H1 (cell line): ENCODE measurements around the gene CDCP1. TPM values are rescaled to one million over a fixed set of nuclear protein-coding genes. Genes with fewer than 3 reads are reported as not detected.

Source experiments
- CTCF ChIA-PET: fragments of 300-600 bp; sonication (Branson Sonifier 250); formaldehyde crosslinking; loops from one replicate; lab custom pipeline; 2021; ENCODE audit not compliant: partially characterized antibody; lab: Charles Lee
- POLR2A ChIA-PET: fragments of 300-600 bp; sonication (Branson Sonifier 250); formaldehyde crosslinking; loops from one replicate; lab custom pipeline; 2021; ENCODE audit warnings: inconsistent platforms; ENCODE audit not compliant: partially characterized antibody; lab: Charles Lee
- DNase-seq, 2 experiments: peaks; one replicate each; pipeline versions ENCODE4 v3.0.0 to v3.0.0-alpha.2; 2010 to 2022; ENCODE audit warnings: low spot score in 2 of 2, low read depth in 1 of 2, mixed read lengths in 1 of 2
- FAIRE-seq: peaks from 2 replicates; lab custom pipeline; 2011; peaks lifted over from hg19 to GRCh38; lab: Jason Lieb, UNC
- H2AFZ ChIP-seq: 2 replicates; pipeline ENCODE4 v1.8.1; 2012; ENCODE audit warnings: low read length, inconsistent platforms
- H2AK5ac ChIP-seq: 2 replicates; pipeline ENCODE4 v1.6.1; 2013; ENCODE audit warnings: low read depth, low read length
- H2BK120ac ChIP-seq: replicated peaks from 2 replicates; pipeline ENCODE3; 2013; ENCODE audit warnings: low read depth, low read length, inconsistent platforms
- H2BK12ac ChIP-seq: 2 replicates; pipeline ENCODE4 v1.6.1; 2013; ENCODE audit warnings: low read depth, low read length
- H2BK15ac ChIP-seq: 2 replicates; pipeline ENCODE4 v1.6.1; 2013; ENCODE audit warnings: low read length
- H2BK20ac ChIP-seq: 2 replicates; pipeline ENCODE4 v1.6.1; 2013; ENCODE audit warnings: low read length
- H2BK5ac ChIP-seq: 2 replicates; pipeline ENCODE4 v1.6.1; 2013; ENCODE audit warnings: low read depth, low read length
- H3K14ac ChIP-seq: 2 replicates; pipeline ENCODE4 v1.6.1; 2013; ENCODE audit warnings: inconsistent platforms; ENCODE audit not compliant: insufficient read length
- H3K18ac ChIP-seq: 2 replicates; pipeline ENCODE4 v1.6.1; 2013; ENCODE audit warnings: low read length; ENCODE audit errors: extremely low read depth
- H3K23ac ChIP-seq: 2 replicates; pipeline ENCODE4 v1.6.1; 2013; ENCODE audit warnings: inconsistent platforms; ENCODE audit not compliant: insufficient read length
- H3K23me2 ChIP-seq: 2 replicates; pipeline ENCODE4 v1.6.1; 2013; ENCODE audit warnings: low read depth, low read length
- H3K27ac ChIP-seq: 2 replicates; pipeline ENCODE4 v1.6.1; 2011; ENCODE audit warnings: low read depth, low read length, inconsistent platforms
- H3K27me3 ChIP-seq, 4 experiments: replicated peaks in 1 of 4; 1 replicate in 1 of 4; 2 replicates in 3 of 4; pipeline versions ENCODE4 v1.6.1 to v1.8.1; 2011 to 2013; ENCODE audit warnings: low read length in 3 of 4, mild to moderate bottlenecking in 3 of 4, inconsistent platforms in 2 of 4, mixed read lengths in 2 of 4, moderate library complexity in 1 of 4; ENCODE audit not compliant: control insufficient read depth in 3 of 4, insufficient read depth in 3 of 4; ENCODE audit errors: extremely low read depth in 1 of 4
- H3K36me3 ChIP-seq, 4 experiments: 2 replicates each; pipeline versions ENCODE4 v1.6.1 to v1.8.1; 2011 to 2013; ENCODE audit warnings: mild to moderate bottlenecking in 4 of 4, low read length in 3 of 4, moderate library complexity in 2 of 4, control low read depth in 1 of 4, inconsistent platforms in 1 of 4; ENCODE audit not compliant: insufficient read depth in 4 of 4, control insufficient read depth in 2 of 4
- H3K4ac ChIP-seq: replicated peaks from 2 replicates; pipeline ENCODE3; 2013; ENCODE audit warnings: low read length, low read depth, mixed read lengths, inconsistent platforms; ENCODE audit not compliant: insufficient read length
- H3K4me1 ChIP-seq, 4 experiments: replicated peaks in 1 of 4; 1 replicate in 1 of 4; 2 replicates in 3 of 4; pipeline versions ENCODE4 v1.6.1 to v1.8.1; 2011 to 2013; ENCODE audit warnings: low read length in 3 of 4, inconsistent platforms in 2 of 4, mixed read lengths in 1 of 4; ENCODE audit not compliant: insufficient read depth in 4 of 4, control insufficient read depth in 3 of 4
- H3K4me2 ChIP-seq, 2 experiments: 2 replicates each; pipeline versions ENCODE4 v1.6.1 to v1.8.1; 2011 to 2013; ENCODE audit warnings: low read depth in 2 of 2, low read length in 2 of 2, control low read depth in 1 of 2, inconsistent platforms in 1 of 2, mild to moderate bottlenecking in 1 of 2; ENCODE audit not compliant: insufficient read depth in 1 of 2
- H3K4me3 ChIP-seq, 4 experiments: fragments of 200-600, 300-600 bp in 1 of 4; sonication (generic), shearing (Covaris generic), sonication (Bioruptor Twin) in 1 of 4; 2 replicates each; pipeline versions ENCODE4 v1.5.1 to v1.8.1; 2011 to 2016; ENCODE audit warnings: low read length in 4 of 4, low read depth in 3 of 4, control low read depth in 2 of 4, inconsistent platforms in 2 of 4, mild to moderate bottlenecking in 2 of 4, mixed read lengths in 1 of 4, moderate library complexity in 1 of 4; ENCODE audit not compliant: insufficient read depth in 2 of 4; ENCODE audit errors: extremely low read depth in 1 of 4
- H3K56ac ChIP-seq: replicated peaks from 2 replicates; pipeline ENCODE3; 2013; ENCODE audit warnings: low read depth, mild to moderate bottlenecking, mixed read lengths, low read length, inconsistent platforms; ENCODE audit not compliant: insufficient read length
- H3K79me1 ChIP-seq: 2 replicates; pipeline ENCODE4 v1.6.1; 2013; ENCODE audit warnings: low read depth, low read length, control low read depth
- H3K79me2 ChIP-seq, 2 experiments: 2 replicates each; pipeline versions ENCODE4 v1.6.1 to v1.8.1; 2012 to 2013; ENCODE audit warnings: low read length in 2 of 2, mild to moderate bottlenecking in 2 of 2, inconsistent platforms in 1 of 2; ENCODE audit not compliant: insufficient read depth in 2 of 2, control insufficient read depth in 1 of 2
- H3K9ac ChIP-seq, 4 experiments: replicated peaks in 1 of 4; 1 replicate in 1 of 4; 2 replicates in 3 of 4; pipeline versions ENCODE4 v1.6.1 to v1.8.1; 2011 to 2013; ENCODE audit warnings: low read depth in 3 of 4, low read length in 3 of 4, control low read depth in 2 of 4, mild to moderate bottlenecking in 2 of 4, moderate library complexity in 2 of 4, inconsistent platforms in 1 of 4; ENCODE audit errors: extremely low read depth in 1 of 4
- H3K9me3 ChIP-seq, 2 experiments: 2 replicates each; pipeline versions ENCODE4 v1.6.1 to v1.8.1; 2012 to 2013; ENCODE audit warnings: mild to moderate bottlenecking in 2 of 2, moderate library complexity in 2 of 2, control low read depth in 1 of 2, inconsistent platforms in 1 of 2, low read depth in 1 of 2, low read length in 1 of 2, mixed read lengths in 1 of 2; ENCODE audit not compliant: insufficient read depth in 2 of 2
- H4K20me1 ChIP-seq, 2 experiments: replicated peaks in 1 of 2; 2 replicates each; pipeline versions ENCODE3 to v1.8.1; 2011 to 2013; ENCODE audit warnings: inconsistent platforms in 2 of 2, low read length in 2 of 2, mild to moderate bottlenecking in 1 of 2; ENCODE audit not compliant: insufficient read depth in 2 of 2, control insufficient read depth in 1 of 2
- H4K5ac ChIP-seq: 2 replicates; pipeline ENCODE4 v1.6.1; 2013; ENCODE audit warnings: low read length, low read depth, mixed read lengths, inconsistent platforms; ENCODE audit not compliant: insufficient read length
- H4K8ac ChIP-seq: 2 replicates; pipeline ENCODE4 v1.8.0; 2013; ENCODE audit warnings: mild to moderate bottlenecking, moderate library complexity, low read length, inconsistent platforms; ENCODE audit not compliant: insufficient read depth; ENCODE audit errors: extremely low read depth
- H4K91ac ChIP-seq: replicated peaks from 2 replicates; pipeline ENCODE3; 2013; ENCODE audit warnings: low read length, mixed read lengths, inconsistent platforms; ENCODE audit not compliant: insufficient read length
- CHD1 ChIP-seq: IDR thresholded peaks from 2 replicates; pipeline ENCODE4 v1.6.1; 2012; ENCODE audit warnings: low read depth, low read length, improper control_type of control experiment
- RBBP5 ChIP-seq: IDR thresholded peaks from 2 replicates; pipeline ENCODE4 v1.7.1; 2012; ENCODE audit warnings: low read depth, mild to moderate bottlenecking, inconsistent platforms, low read length, moderate library complexity, borderline replicate concordance
- SAP30 ChIP-seq: fragments of 300-600 bp; sonication (generic); IDR thresholded peaks from 2 replicates; pipeline ENCODE4 v1.7.1; 2012; ENCODE audit warnings: low read length, moderate library complexity, mild to moderate bottlenecking, inconsistent platforms; ENCODE audit not compliant: insufficient read depth, insufficient replicate concordance
- SIN3A ChIP-seq, 2 experiments: IDR thresholded peaks in 1 of 2; conservative IDR thresholded peaks in 1 of 2; 2 replicates each; pipeline ENCODE4 v1.6.1; 2011 to 2012; ENCODE audit warnings: low read length in 2 of 2, improper control_type of control experiment in 1 of 2, low read depth in 1 of 2, mild to moderate bottlenecking in 1 of 2
- SIRT6 ChIP-seq: IDR thresholded peaks from one replicate; pipeline ENCODE4 v1.7.1; 2012; ENCODE audit warnings: low read length, inconsistent platforms
- SP4 ChIP-seq: IDR thresholded peaks from 2 replicates; pipeline ENCODE4 v1.6.1; 2012; ENCODE audit warnings: low read length, inconsistent platforms
- SRF ChIP-seq: IDR thresholded peaks from 2 replicates; pipeline ENCODE4 v1.6.1; 2011; ENCODE audit warnings: mild to moderate bottlenecking, low read depth, low read length, moderate library complexity
- TBP ChIP-seq: IDR thresholded peaks from 2 replicates; pipeline ENCODE4 v1.6.1; 2011; ENCODE audit warnings: low read depth, low read length, improper control_type of control experiment
- TCF12 ChIP-seq: IDR thresholded peaks from 2 replicates; pipeline ENCODE4 v1.6.1; 2011; ENCODE audit warnings: low read depth, mild to moderate bottlenecking, low read length
- WGBS, 2 experiments: shearing (Covaris generic) in 1 of 2; methylation state at CpG; one replicate each; pipeline versions ENCODE4 v1.1.6 to v1.1.7; 2013 to 2015; ENCODE audit warnings: low lambda C conversion rate in 2 of 2, mixed read lengths in 2 of 2, inconsistent platforms in 1 of 2, low coverage in 1 of 2, missing lambda C conversion rate in 1 of 2; ENCODE audit not compliant: insufficient replicate concordance in 2 of 2, insufficient coverage in 1 of 2, insufficient read length in 1 of 2; ENCODE audit errors: extremely low coverage in 1 of 2, missing lambda C conversion rate in 1 of 2; 5-methylcytosine and 5-hydroxymethylcytosine counted together
- polyA plus RNA-seq, 7 experiments: library from polyadenylated mRNA; depleted of rRNA in 3 of 7; stranded (reverse) in 5 of 7; unstranded in 2 of 7; fragments of >200 nt in 5 of 7; fragments of 200-250 nt in 2 of 7; gene quantifications; 1 replicate in 5 of 7; 2 replicates in 1 of 7; 4 replicates in 1 of 7; pipeline versions ENCODE4 v1.2.1 to v1.2.3, GENCODE V29; 2011 to 2013; ENCODE audit warnings: missing spikeins in 2 of 7, mixed read lengths in 2 of 7
- total RNA-seq: library from RNA; stranded (reverse); fragmentation: NEBNext Ultra II Directional; extraction: Animal tissue kit (Norgen Biotek cat#: 25700); gene quantifications from 2 replicates; pipeline ENCODE4 v1.2.1, GENCODE V29; 2021
- TF ChIP-seq, protein P1 (sequence below), 3 experiments: IDR thresholded peaks; 1 replicate in 2 of 3; 2 replicates in 1 of 3; pipeline versions ENCODE4 v1.5.1 to v1.6.1; 2011; ENCODE audit warnings: low read length in 3 of 3, mild to moderate bottlenecking in 3 of 3, inconsistent platforms in 2 of 3, low read depth in 1 of 3, moderate library complexity in 1 of 3; ENCODE audit not compliant: insufficient read depth in 1 of 3; ENCODE audit errors: control extremely low read depth in 1 of 3

CDCP1 gene
- total and polyA plus RNA-seq, 2 of the 8 experiments (the other 6 are each of a cell fraction or from before 2014, with no cell fraction given): 10.0 to 23.3 TPM

GRCh38 chr3:45066109-45066801 lies 79.9 kb downstream of the CDCP1 start:
- no peak overlapping the region for H3K4me3 ChIP-seq
- CTCF ChIA-PET: interaction anchor here (1.4 to 4.1 kb wide), 3 partner anchors 11 to 144 kb away, joined by 4 to 23 read pairs (median 7); no protein-coding TSS in a partner anchor
- TF ChIP-seq TCF12 (no peak), SIN3A (conservative IDR thresholded peaks at IDR 0.05 in 1 of 2, IDR thresholded peaks at IDR 0.05 in 1 of 2; ENCODE audit: low read depth in 1 of 2, low read length in 2 of 2) (no peak), CHD1 (no peak), TBP (no peak), SIRT6 (no peak), SRF (no peak), SAP30 (no peak), RBBP5 (no peak), SP4 (no peak)
- TF ChIP-seq, protein P1, sequence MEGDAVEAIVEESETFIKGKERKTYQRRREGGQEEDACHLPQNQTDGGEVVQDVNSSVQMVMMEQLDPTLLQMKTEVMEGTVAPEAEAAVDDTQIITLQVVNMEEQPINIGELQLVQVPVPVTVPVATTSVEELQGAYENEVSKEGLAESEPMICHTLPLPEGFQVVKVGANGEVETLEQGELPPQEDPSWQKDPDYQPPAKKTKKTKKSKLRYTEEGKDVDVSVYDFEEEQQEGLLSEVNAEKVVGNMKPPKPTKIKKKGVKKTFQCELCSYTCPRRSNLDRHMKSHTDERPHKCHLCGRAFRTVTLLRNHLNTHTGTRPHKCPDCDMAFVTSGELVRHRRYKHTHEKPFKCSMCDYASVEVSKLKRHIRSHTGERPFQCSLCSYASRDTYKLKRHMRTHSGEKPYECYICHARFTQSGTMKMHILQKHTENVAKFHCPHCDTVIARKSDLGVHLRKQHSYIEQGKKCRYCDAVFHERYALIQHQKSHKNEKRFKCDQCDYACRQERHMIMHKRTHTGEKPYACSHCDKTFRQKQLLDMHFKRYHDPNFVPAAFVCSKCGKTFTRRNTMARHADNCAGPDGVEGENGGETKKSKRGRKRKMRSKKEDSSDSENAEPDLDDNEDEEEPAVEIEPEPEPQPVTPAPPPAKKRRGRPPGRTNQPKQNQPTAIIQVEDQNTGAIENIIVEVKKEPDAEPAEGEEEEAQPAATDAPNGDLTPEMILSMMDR (IDR thresholded peaks at IDR 0.05; ENCODE audit: control extremely low read depth in 1 of 3, insufficient read depth in 1 of 3, low read depth in 1 of 3, low read length in 3 of 3): no peak

More at GRCh38 chr3:45066109-45066801, 79.9 kb downstream of the CDCP1 start:
- Histone ChIP-seq H3K23ac (no peak overlapping the region), H4K20me1 (no peaks in the 10 kb centered on the region), H2AK5ac (no peak overlapping the region), H3K36me3 (no peaks in the 10 kb centered on the region), H3K4ac (no peak overlapping the region), H3K23me2 (no peaks in the 10 kb centered on the region), H3K4me1 (no peaks in the 10 kb centered on the region), H3K4me2 (no peak overlapping the region), H3K79me1 (no peaks in the 10 kb centered on the region), H2BK12ac (no peak overlapping the region), H3K14ac (no peak overlapping the region), H3K9ac (no peak overlapping the region), H4K5ac (no peak overlapping the region), H2AFZ (no peak overlapping the region), H3K27me3 (no peaks in the 10 kb centered on the region), H3K79me2 (no peaks in the 10 kb centered on the region), H3K9me3 (no peaks in the 10 kb centered on the region), H3K27ac (no peak overlapping the region), H3K18ac (no peak overlapping the region), H3K56ac (no peak overlapping the region), H2BK20ac (no peak overlapping the region), H2BK120ac (no peak overlapping the region), H2BK15ac (no peak overlapping the region), H2BK5ac (no peak overlapping the region), H4K91ac (no peak overlapping the region), H4K8ac (no peak overlapping the region)
- DNase-seq: no peak
- WGBS, 2 experiments: 84% methylated on average over 3 of the region's 3 CpGs; no CpG with 5 or more reads in 1 of the 2 experiments
- POLR2A ChIA-PET: interaction anchor here (1.1 kb wide), 1 partner anchor 10 kb away, joined by 3 read pairs; no protein-coding TSS in a partner anchor
- FAIRE-seq: no peak
